Measurements from ENCODE around the gene ITGA6.

DNA sequence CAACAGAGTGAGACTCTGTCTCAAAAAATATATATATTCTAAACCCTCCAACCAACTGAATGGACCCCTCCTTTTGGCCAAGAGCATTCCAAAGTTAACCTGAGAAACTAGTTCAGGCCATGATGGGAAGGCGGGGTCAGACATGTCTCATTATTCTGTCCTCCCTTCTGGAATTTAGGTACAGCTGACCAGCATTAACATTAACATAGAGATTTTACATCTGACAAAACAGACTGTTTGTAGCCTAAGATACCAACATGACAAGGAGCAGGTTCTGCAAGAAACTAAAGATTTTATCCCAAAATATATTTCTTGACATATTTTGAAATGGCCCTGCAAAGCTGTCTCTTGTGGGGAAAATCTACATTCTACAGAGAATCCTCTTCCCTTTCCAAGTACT is 121.7 kb downstream of the ITGA6 start:
- TF ChIP-seq ESRRG (CRISPR knock-in tag; IDR thresholded peaks at IDR 0.05): no peak
- TF ChIP-seq ARNTL (CRISPR knock-in tag; IDR thresholded peaks at IDR 0.05; ENCODE audit: borderline replicate concordance, low read depth): no peak
- no peak for TF ChIP-seq ZFP30 (CRISPR knock-in tag; IDR thresholded peaks at IDR 0.05)
- no peak for TF ChIP-seq ZNF8 (CRISPR knock-in tag; IDR thresholded peaks at IDR 0.05)
- TF ChIP-seq, protein P1, sequence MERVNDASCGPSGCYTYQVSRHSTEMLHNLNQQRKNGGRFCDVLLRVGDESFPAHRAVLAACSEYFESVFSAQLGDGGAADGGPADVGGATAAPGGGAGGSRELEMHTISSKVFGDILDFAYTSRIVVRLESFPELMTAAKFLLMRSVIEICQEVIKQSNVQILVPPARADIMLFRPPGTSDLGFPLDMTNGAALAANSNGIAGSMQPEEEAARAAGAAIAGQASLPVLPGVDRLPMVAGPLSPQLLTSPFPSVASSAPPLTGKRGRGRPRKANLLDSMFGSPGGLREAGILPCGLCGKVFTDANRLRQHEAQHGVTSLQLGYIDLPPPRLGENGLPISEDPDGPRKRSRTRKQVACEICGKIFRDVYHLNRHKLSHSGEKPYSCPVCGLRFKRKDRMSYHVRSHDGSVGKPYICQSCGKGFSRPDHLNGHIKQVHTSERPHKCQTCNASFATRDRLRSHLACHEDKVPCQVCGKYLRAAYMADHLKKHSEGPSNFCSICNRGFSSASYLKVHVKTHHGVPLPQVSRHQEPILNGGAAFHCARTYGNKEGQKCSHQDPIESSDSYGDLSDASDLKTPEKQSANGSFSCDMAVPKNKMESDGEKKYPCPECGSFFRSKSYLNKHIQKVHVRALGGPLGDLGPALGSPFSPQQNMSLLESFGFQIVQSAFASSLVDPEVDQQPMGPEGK (CRISPR knock-in tag; IDR thresholded peaks at IDR 0.05; ENCODE audit: borderline replicate concordance): no peak
- TF ChIP-seq, protein P2, sequence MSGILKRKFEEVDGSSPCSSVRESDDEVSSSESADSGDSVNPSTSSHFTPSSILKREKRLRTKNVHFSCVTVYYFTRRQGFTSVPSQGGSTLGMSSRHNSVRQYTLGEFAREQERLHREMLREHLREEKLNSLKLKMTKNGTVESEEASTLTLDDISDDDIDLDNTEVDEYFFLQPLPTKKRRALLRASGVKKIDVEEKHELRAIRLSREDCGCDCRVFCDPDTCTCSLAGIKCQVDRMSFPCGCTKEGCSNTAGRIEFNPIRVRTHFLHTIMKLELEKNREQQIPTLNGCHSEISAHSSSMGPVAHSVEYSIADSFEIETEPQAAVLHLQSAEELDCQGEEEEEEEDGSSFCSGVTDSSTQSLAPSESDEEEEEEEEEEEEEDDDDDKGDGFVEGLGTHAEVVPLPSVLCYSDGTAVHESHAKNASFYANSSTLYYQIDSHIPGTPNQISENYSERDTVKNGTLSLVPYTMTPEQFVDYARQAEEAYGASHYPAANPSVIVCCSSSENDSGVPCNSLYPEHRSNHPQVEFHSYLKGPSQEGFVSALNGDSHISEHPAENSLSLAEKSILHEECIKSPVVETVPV (CRISPR knock-in tag; IDR thresholded peaks at IDR 0.05): no peak
- TF ChIP-seq OSR1 (CRISPR knock-in tag; IDR thresholded peaks at IDR 0.05): no peak
- TF ChIP-seq CSDC2 (CRISPR knock-in tag; IDR thresholded peaks at IDR 0.05): no peak
- TF ChIP-seq ISL1 (CRISPR knock-in tag; IDR thresholded peaks at IDR 0.05): no peak
- TF ChIP-seq GLIS3 (CRISPR knock-in tag; IDR thresholded peaks at IDR 0.05): no peak
